GM10266 (cell line): ENCODE results near the gene MDFI.

Source experiments
- DNase-seq: peaks from one replicate; pipeline ENCODE4 v3.0.0; 2012; ENCODE audit errors: extremely low spot score
- CTCF ChIP-seq: IDR thresholded peaks from 2 replicates; pipeline ENCODE4 v1.5.1; 2012; ENCODE audit warnings: mild to moderate bottlenecking, low read depth; ENCODE audit not compliant: control insufficient read depth, insufficient read depth; ENCODE audit errors: missing control alignments

Gene MDFI

GRCh38 chr6:41689171-41690008, 51.1 kb downstream of the MDFI start:
- no peak for DNase-seq

GRCh38 chr6:41690541-41691330, 52.5 kb downstream of the MDFI start:
- no peak for TF ChIP-seq CTCF
- DNase-seq, result no peak

More at GRCh38 chr6:41689171-41690008, 51.1 kb downstream of the MDFI start:
- no peak for TF ChIP-seq CTCF

GRCh38 chr6:41691426-41692079, 53.3 kb downstream of the MDFI start:
- no peak for DNase-seq

GRCh38 chr6:41692080-41692675, 53.9 kb downstream of the MDFI start:
- no peak for TF ChIP-seq CTCF
- no peak for DNase-seq

More at GRCh38 chr6:41691426-41692079, 53.3 kb downstream of the MDFI start:
- TF ChIP-seq CTCF, result no peak

- TF ChIP-seq CTCF, result no peak
- no peak for DNase-seq
Observed at GRCh38 chr6:41692730-41693129, 54.5 kb downstream of the MDFI start.

GRCh38 chr6:41693281-41694240, 55.3 kb downstream of the MDFI start:
- no peak for TF ChIP-seq CTCF
- no peak for DNase-seq
